GM23248 (cell line): Measurements from ENCODE around the gene MEX3A. TPM values are rescaled to one million over a fixed set of nuclear protein-coding genes. Genes with fewer than 3 reads are reported as not detected.

Source experiments
- DNase-seq: peaks from one replicate; pipeline ENCODE4 v3.0.0-alpha.2; 2015
- H2AFZ ChIP-seq: fragments of 200-600 bp; sonication (generic); 2 replicates; pipeline ENCODE4 v1.6.1; 2016; ENCODE audit warnings: antibody characterized with exemption
- H3F3A ChIP-seq: fragments of 200-600 bp; sonication (generic); 2 replicates; pipeline ENCODE4 v1.6.1; 2016; ENCODE audit warnings: mild to moderate bottlenecking, antibody characterized with exemption, mixed run types; ENCODE audit not compliant: insufficient read depth
- H3K27ac ChIP-seq: fragments of 200-600 bp; sonication (generic); 2 replicates; pipeline ENCODE4 v1.5.1; 2016; ENCODE audit warnings: mild to moderate bottlenecking
- H3K27me3 ChIP-seq: fragments of 200-600 bp; sonication (generic); replicated peaks from 2 replicates; pipeline ENCODE4 v1.6.1; 2016; ENCODE audit warnings: mild to moderate bottlenecking; ENCODE audit not compliant: insufficient read depth
- H3K36me3 ChIP-seq: fragments of 200-600 bp; sonication (generic); 2 replicates; pipeline ENCODE4 v1.6.1; 2016; ENCODE audit warnings: low read depth, mild to moderate bottlenecking
- H3K4me1 ChIP-seq: fragments of 200-600 bp; sonication (generic); 2 replicates; pipeline ENCODE4 v1.6.1; 2016; ENCODE audit warnings: mild to moderate bottlenecking; ENCODE audit not compliant: insufficient read depth
- H3K4me2 ChIP-seq: fragments of 200-600 bp; sonication (generic); one replicate; pipeline ENCODE4 v1.6.1; 2016; ENCODE audit warnings: mild to moderate bottlenecking; ENCODE audit not compliant: unreplicated experiment
- H3K4me3 ChIP-seq: fragments of 200-600 bp; sonication (generic); 2 replicates; pipeline ENCODE4 v1.5.1; 2016; ENCODE audit warnings: mild to moderate bottlenecking
- H3K79me2 ChIP-seq: fragments of 200-600 bp; sonication (generic); 2 replicates; pipeline ENCODE4 v1.6.1; 2016; ENCODE audit warnings: mild to moderate bottlenecking; ENCODE audit not compliant: insufficient read depth
- H3K9ac ChIP-seq: fragments of 200-600 bp; sonication (generic); 2 replicates; pipeline ENCODE4 v1.6.1; 2016; ENCODE audit warnings: mild to moderate bottlenecking
- H3K9me2 ChIP-seq: fragments of 200-600 bp; sonication (generic); 2 replicates; pipeline ENCODE4 v1.6.1; 2016; ENCODE audit warnings: mixed run types, mild to moderate bottlenecking, moderate library complexity; ENCODE audit not compliant: insufficient read depth
- H3K9me3 ChIP-seq: fragments of 200-600 bp; sonication (generic); one replicate; pipeline ENCODE4 v1.6.1; 2017; ENCODE audit warnings: low read depth
- H4K20me1 ChIP-seq: fragments of 200-600 bp; sonication (generic); 2 replicates; pipeline ENCODE4 v1.6.0; 2016; ENCODE audit not compliant: insufficient read depth
- EZH2 ChIP-seq: fragments of 200-600 bp; sonication (generic); IDR thresholded peaks from 2 replicates; pipeline ENCODE4 v1.6.1; 2018; ENCODE audit warnings: antibody characterized with exemption, mild to moderate bottlenecking; ENCODE audit not compliant: insufficient read depth, poor library complexity, severe bottlenecking
- EZH2phosphoT487 ChIP-seq: fragments of 200-600 bp; sonication (generic); IDR thresholded peaks from 2 replicates; pipeline ENCODE4 v1.6.1; 2018; ENCODE audit warnings: antibody characterized with exemption, moderate library complexity, mild to moderate bottlenecking, low read depth; ENCODE audit not compliant: insufficient read depth
- WGBS, 2 experiments: methylation state at CpG; one replicate each; pipeline ENCODE4 v1.1.6; 2015 to 2017; ENCODE audit warnings: low lambda C conversion rate in 2 of 2, low coverage in 1 of 2; ENCODE audit errors: missing lambda C conversion rate in 2 of 2; 5-methylcytosine and 5-hydroxymethylcytosine counted together
- in situ Hi-C: fragments of 300-500 bp; cut with MboI; formaldehyde crosslinking; loops from 2 replicates; pipeline ENCODE4 v1.15.0; 2020
- polyA plus RNA-seq: library from polyadenylated mRNA; unstranded; fragments of >200 nt; fragmentation: Nextera tagmentation; extraction: Ambion mirVana; gene quantifications from 2 replicates; pipeline ENCODE4 v1.2.1, GENCODE V29; 2016
- total RNA-seq: library from RNA; depleted of rRNA; stranded (reverse); fragments of >200 nt; shearing (Covaris generic); gene quantifications from 2 replicates; pipeline ENCODE4 v1.2.3, GENCODE V29; 2014

MEX3A gene
- total and polyA plus RNA-seq, 2 experiments from 2014 or later: 0.05 to 0.22 TPM

GRCh38 chr1:156090138-156090839 lies 8.0 kb upstream of the MEX3A start:
- Histone ChIP-seq H3K79me2 (peaks cover 5% of the 10 kb centered on the region; the same call in 1 of the 2 replicates), H3F3A (no peaks in the 10 kb centered on the region), H3K36me3 (no peaks in the 10 kb centered on the region), H3K4me3 (no peak overlapping the region), H3K4me1 (no peaks in the 10 kb centered on the region), H3K4me2 (no peak overlapping the region), H3K9ac (no peak overlapping the region), H3K9me2 (no peaks in the 10 kb centered on the region), H2AFZ (no peak overlapping the region), H3K27me3 (no peaks in the 10 kb centered on the region), H4K20me1 (no peaks in the 10 kb centered on the region), H3K9me3 (no peaks in the 10 kb centered on the region), H3K27ac (no peak overlapping the region)
- 39 to 40% methylated on average over 5 of the region's 5 CpGs for WGBS, 2 experiments
- TF ChIP-seq EZH2phosphoT487 (no peak), EZH2 (no peak)
- DNase-seq: no peak
- in situ Hi-C loops: loop anchor here (10.0 kb wide), 1 partner anchor 135 kb away; no protein-coding TSS in a partner anchor

GRCh38 chr1:156089704-156090103 lies 7.4 kb upstream of the MEX3A start:
- Histone ChIP-seq H3K4me2 (no peak overlapping the region), H3K36me3 (no peaks in the 10 kb centered on the region), H4K20me1 (no peaks in the 10 kb centered on the region), H3K27me3 (no peaks in the 10 kb centered on the region), H3K4me1 (no peaks in the 10 kb centered on the region), H3K4me3 (no peak overlapping the region), H3K9ac (no peak overlapping the region), H3K9me3 (no peaks in the 10 kb centered on the region), H3F3A (no peaks in the 10 kb centered on the region), H3K79me2 (no peaks in the 10 kb centered on the region), H2AFZ (no peak overlapping the region), H3K27ac (no peak overlapping the region), H3K9me2 (no peaks in the 10 kb centered on the region)
- in situ Hi-C loops: loop anchor here (10.0 kb wide), 1 partner anchor 135 kb away; no protein-coding TSS in a partner anchor
- DNase-seq: no peak
- TF ChIP-seq EZH2: no peak
- TF ChIP-seq EZH2phosphoT487: no peak
- 46 to 48% methylated on average over 6 of the region's 6 CpGs for WGBS, 2 experiments

GRCh38 chr1:156086256-156086662 lies 4.0 kb upstream of the MEX3A start:
- no peak for TF ChIP-seq EZH2
- no peak for TF ChIP-seq EZH2phosphoT487
- DNase-seq: no peak
- Histone ChIP-seq H3K9me3 (no peaks in the 10 kb centered on the region), H3K36me3 (no peaks in the 10 kb centered on the region), H3K9ac (no peak overlapping the region), H2AFZ (no peak overlapping the region), H3K79me2 (no peaks in the 10 kb centered on the region), H4K20me1 (no peaks in the 10 kb centered on the region), H3K4me1 (no peaks in the 10 kb centered on the region), H3K4me2 (no peak overlapping the region), H3K9me2 (no peaks in the 10 kb centered on the region), H3K27ac (no peak overlapping the region), H3F3A (no peaks in the 10 kb centered on the region), H3K4me3 (no peak overlapping the region), H3K27me3 (no peaks in the 10 kb centered on the region)
- in situ Hi-C loops: no loop called here
- 33 to 63% methylated on average over 1 of the region's 1 CpG for WGBS, 2 experiments

DNA sequence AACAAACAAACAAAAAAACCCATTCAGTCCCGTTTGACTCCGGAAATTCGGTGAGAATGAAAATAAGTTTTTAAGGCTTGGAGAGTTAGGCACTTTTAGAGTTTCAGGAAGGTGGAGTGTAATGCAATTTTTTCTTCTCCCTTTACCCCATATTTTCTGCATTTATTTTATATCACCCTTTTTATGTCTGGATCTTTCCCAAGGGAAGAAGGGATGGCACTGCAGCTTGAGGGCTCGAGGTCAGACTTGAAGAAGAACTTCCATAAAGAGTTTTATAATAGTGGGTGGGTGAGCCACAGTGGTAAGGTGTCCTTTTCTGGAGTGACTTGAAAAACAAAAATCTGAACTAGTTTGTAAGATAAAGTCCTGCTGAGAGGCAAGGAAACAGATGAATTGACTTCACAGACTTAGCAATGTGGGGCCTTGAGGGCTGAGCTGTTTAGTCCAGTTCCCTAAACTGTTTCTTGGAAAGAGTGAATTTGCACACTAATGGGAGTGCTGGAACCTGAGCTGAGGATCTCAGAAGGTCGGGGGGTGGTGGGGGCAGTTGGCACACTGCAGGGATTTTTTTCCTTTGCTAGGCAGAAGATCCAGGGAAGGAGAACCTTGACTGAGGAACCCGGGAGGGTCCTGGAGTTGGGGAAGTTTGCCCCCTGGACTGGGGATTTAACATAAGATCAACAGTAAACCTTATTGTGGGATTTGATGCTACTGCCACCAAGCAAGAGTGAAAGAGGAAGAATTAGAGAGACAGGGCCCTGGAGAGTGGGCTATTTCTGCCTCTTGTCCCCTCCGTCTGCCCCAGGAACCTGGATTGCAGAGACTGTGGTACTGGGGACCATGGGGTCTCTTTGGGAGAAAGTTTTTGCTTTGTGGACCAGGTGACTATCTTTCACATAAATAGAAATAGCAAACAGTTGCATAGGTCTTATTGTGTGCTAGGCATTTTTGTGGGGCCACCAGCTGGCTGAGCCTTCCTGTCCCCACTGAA lies 1.8 kb upstream of the MEX3A start:
- TF ChIP-seq EZH2phosphoT487: no peak
- TF ChIP-seq EZH2: no peak
- no peak overlapping the region for H3K9ac ChIP-seq
- peak; percentile 9 for DNase-seq
- no peaks in the 10 kb centered on the region for H3K27me3 ChIP-seq
- H3K4me1 ChIP-seq: no peaks in the 10 kb centered on the region
- no peak overlapping the region for H3K27ac ChIP-seq
- H3K9me3 ChIP-seq: no peaks in the 10 kb centered on the region
- no peak overlapping the region for H3K4me2 ChIP-seq
- no peaks in the 10 kb centered on the region for H4K20me1 ChIP-seq
- no peak overlapping the region for H2AFZ ChIP-seq
- no peaks in the 10 kb centered on the region for H3K79me2 ChIP-seq
- WGBS, 2 experiments: 77 to 79% methylated on average over 7 of the region's 7 CpGs
- in situ Hi-C loops: no loop called here
- H3K36me3 ChIP-seq: no peaks in the 10 kb centered on the region
- H3K9me2 ChIP-seq: no peaks in the 10 kb centered on the region
- H3F3A ChIP-seq: no peaks in the 10 kb centered on the region
- H3K4me3 ChIP-seq: peak overlapping the region; percentile 88; the same call in 1 of the 2 replicates
